B cell (primary cell): Measurements from ENCODE around the gene RIN3.

Experiments used
- CTCF ChIP-seq: fragments of 200-600 bp; IDR thresholded peaks from one replicate; pipeline ENCODE4 v1.8.0; 2022; ENCODE audit warnings: antibody characterized with exemption, mild to moderate bottlenecking
- EZH2 ChIP-seq: IDR thresholded peaks from 2 replicates; pipeline ENCODE4 v1.6.1; 2012; ENCODE audit warnings: borderline replicate concordance, low read depth, mild to moderate bottlenecking, moderate library complexity, low read length; ENCODE audit not compliant: insufficient read depth, poor library complexity, severe bottlenecking

DNA sequence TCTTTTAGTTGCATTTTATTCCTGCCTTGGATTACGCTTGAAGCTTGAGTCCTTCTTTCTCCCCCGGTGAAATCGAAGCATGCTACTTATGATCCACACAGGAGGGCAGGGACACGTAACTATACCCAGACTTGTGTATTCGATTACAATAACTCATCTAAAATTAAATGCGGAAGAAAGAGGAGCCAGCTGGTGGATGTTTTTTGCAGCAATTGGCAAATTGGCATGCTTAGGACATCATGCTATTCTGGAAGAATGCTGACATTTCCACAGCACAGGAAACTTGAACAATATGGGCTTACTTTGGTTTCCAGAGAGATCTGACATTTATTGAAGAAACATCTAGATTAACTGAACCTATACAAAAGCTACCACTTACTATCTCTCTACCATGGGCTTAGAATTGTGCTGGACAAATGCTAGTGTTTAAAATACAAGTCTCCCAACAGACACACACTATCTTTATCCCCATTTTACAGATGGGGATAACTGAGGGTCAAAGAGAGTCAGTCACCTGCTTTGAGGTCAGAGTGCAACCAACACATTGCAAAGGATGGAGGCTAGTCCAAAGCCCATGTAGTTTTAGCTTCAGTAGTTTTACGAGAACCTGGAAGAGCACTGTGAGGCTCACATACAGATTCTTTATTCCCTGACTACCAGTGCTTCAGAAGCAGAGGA, 198.5 kb downstream of the RIN3 start:
- no peak for TF ChIP-seq CTCF
- no peak for TF ChIP-seq EZH2
